Chondrocyte (in vitro differentiated cells): ENCODE results near the gene DLX3. TPM values are rescaled to one million over a fixed set of nuclear protein-coding genes. Genes with fewer than 3 reads are reported as not detected.

Experiments used
- DNase-seq: peaks from one replicate; pipeline ENCODE4 v3.0.0; 2021; ENCODE audit warnings: mixed read lengths, low spot score
- H3K27ac Mint-ChIP-seq: one replicate; pipeline ENCODE4 v1.8.0; 2021; ENCODE audit warnings: mild to moderate bottlenecking, moderate library complexity, mixed read lengths; ENCODE audit not compliant: unreplicated experiment
- H3K27me3 Mint-ChIP-seq: 2 replicates; pipeline ENCODE4 v1.8.0; 2021; ENCODE audit warnings: low read depth, mixed read lengths
- H3K36me3 Mint-ChIP-seq: 2 replicates; pipeline ENCODE4 v1.8.0; 2021; ENCODE audit warnings: low read depth, mixed read lengths
- H3K4me1 Mint-ChIP-seq: 2 replicates; pipeline ENCODE4 v1.8.0; 2021; ENCODE audit warnings: low read depth, mild to moderate bottlenecking, mixed read lengths
- H3K4me3 Mint-ChIP-seq: one replicate; pipeline ENCODE4 v1.8.0; 2021; ENCODE audit warnings: mild to moderate bottlenecking, moderate library complexity, mixed read lengths; ENCODE audit not compliant: unreplicated experiment
- H3K9me3 Mint-ChIP-seq: 2 replicates; pipeline ENCODE4 v1.8.0; 2021; ENCODE audit warnings: low read depth, mixed read lengths
- total RNA-seq: library from RNA; stranded (reverse); gene quantifications from 3 replicates; pipeline ENCODE4 v1.2.1, GENCODE V29; 2021
- TF ChIP-seq, protein P1 (sequence below): fragments of 200-600 bp; sonication (generic); IDR thresholded peaks from 2 replicates; pipeline ENCODE4 v1.5.0; 2021; ENCODE audit warnings: antibody characterized with exemption, mild to moderate bottlenecking, moderate library complexity

The DLX3 gene
- total RNA-seq, 1 donor from 2014 or later, result 0.10 TPM

DNA sequence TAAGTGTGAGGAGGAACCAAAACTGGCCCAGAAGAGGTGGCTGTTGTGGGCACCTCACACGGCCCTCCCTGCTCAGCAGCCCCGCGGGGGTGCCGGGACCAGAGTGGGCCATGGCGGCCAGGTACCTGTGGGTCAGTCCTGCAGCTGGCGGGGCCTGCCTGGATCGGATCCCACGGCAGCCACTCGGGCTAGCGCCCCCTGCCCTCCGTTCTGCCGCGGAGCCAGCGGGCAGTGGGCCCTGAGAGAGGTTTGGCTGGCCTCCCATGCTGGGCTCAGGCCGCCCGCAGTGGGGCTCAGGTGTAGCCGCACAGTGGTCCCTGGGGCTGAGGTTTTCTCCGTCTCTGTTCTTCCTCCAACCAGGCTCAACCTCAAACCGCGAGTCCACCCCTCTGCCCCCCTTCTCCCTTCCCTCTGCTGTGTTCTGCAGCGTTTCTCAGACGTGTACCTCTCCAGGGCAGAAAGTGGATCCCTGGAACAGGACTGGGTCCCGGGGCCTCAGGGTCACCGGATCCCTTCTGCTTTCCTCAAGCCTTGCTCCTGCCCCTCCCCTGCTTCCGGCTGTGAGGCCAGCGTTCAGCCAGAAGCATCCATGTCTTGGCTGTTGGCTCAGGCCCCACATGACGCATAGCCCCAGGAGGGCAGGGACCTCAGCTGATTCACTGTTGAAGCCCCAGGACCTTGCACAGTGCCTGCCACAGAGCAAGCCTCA lies 32.3 kb upstream of the DLX3 start:
- TF ChIP-seq, protein P1, sequence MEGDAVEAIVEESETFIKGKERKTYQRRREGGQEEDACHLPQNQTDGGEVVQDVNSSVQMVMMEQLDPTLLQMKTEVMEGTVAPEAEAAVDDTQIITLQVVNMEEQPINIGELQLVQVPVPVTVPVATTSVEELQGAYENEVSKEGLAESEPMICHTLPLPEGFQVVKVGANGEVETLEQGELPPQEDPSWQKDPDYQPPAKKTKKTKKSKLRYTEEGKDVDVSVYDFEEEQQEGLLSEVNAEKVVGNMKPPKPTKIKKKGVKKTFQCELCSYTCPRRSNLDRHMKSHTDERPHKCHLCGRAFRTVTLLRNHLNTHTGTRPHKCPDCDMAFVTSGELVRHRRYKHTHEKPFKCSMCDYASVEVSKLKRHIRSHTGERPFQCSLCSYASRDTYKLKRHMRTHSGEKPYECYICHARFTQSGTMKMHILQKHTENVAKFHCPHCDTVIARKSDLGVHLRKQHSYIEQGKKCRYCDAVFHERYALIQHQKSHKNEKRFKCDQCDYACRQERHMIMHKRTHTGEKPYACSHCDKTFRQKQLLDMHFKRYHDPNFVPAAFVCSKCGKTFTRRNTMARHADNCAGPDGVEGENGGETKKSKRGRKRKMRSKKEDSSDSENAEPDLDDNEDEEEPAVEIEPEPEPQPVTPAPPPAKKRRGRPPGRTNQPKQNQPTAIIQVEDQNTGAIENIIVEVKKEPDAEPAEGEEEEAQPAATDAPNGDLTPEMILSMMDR, result peak; percentile 74
- Mint-ChIP-seq H3K36me3 (no peaks in the 10 kb centered on the region), H3K27ac (peak overlapping the region; percentile 100), H3K4me1 (peaks cover 52% of the 10 kb centered on the region), H3K27me3 (no peaks in the 10 kb centered on the region), H3K4me3 (peak overlapping the region; percentile 77), H3K9me3 (no peaks in the 10 kb centered on the region)
- DNase-seq, result peak; percentile 95

DNA sequence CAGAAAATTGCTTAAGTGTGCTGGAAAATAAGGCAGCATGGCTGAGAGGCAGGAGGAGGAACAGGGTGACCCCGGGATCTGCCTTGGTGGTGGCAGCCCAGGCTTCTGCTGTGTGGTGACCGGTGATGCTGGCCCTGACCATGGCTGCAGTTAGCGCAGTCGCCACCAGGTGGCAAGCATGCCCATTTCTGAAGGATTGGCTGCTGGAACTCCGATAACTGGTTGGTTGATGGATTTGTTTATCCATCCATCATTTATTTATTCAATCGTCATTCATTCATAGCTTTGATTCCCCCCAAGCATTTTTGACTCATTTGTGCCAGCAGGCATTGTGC lies 31.8 kb upstream of the DLX3 start:
- Mint-ChIP-seq H3K27me3 (no peaks in the 10 kb centered on the region), H3K4me1 (peaks cover 55% of the 10 kb centered on the region), H3K27ac (peak overlapping the region; percentile 100), H3K36me3 (no peaks in the 10 kb centered on the region), H3K4me3 (peak overlapping the region; percentile 7), H3K9me3 (no peaks in the 10 kb centered on the region)
- TF ChIP-seq, protein P1, result peak; percentile 90
- peak; percentile 76 for DNase-seq

DNA sequence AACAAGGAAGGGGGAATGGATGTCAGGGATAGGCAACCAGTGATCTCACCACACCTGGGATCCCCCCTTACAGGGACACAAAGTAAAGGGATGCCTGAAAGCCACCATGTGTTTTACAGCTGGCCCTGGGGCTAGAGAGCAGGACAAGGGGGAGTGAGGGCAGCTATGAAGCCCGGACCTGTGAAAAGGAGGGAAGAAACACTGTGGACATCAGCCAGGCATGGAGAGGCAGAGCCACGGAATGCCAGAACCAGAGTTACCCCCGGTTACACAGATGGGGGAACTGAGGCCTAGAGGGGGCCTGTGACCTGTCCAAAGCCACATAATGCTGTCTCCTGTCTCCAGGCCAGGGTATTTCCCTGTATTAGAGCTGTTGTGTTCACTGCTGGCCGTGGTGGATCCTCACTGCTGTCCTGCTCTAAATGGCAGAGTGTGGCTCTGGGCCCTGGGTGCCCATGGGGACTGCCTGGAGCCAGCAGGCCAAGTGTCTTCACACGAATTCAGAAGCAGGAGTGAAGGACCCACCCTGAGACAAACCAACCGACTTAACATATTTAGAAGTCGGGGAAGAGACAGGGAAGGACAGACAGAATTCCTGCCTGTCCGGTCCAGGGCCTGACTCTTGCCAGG lies 31.1 kb upstream of the DLX3 start:
- no peak overlapping the region for H3K4me3 Mint-ChIP-seq
- peak; percentile 43 for DNase-seq
- TF ChIP-seq, protein P1, result no peak
- no peak overlapping the region for H3K27ac Mint-ChIP-seq
- no peaks in the 10 kb centered on the region for H3K36me3 Mint-ChIP-seq
- H3K9me3 Mint-ChIP-seq, result no peaks in the 10 kb centered on the region
- H3K27me3 Mint-ChIP-seq, result no peaks in the 10 kb centered on the region
- peaks cover 48% of the 10 kb centered on the region for H3K4me1 Mint-ChIP-seq

DNA sequence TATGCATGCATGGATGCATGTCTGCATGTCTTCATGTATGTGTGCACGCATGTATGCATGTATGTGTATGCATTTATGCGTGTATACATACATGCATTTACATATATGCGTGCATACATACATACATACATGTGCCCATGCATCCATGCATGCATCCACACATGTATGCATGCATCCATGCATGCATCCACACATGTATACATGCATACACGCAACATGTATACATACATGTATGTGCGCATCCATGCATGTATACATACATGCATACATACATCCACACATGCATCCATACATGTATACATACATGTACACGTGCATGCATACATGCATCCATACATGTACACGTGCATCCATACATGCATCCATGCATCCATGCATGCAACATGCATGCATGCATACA lies 29.8 kb upstream of the DLX3 start:
- TF ChIP-seq, protein P1, result no peak
- H3K27ac Mint-ChIP-seq, result no peak overlapping the region
- DNase-seq, result no peak
- H3K4me3 Mint-ChIP-seq, result no peak overlapping the region
- no peaks in the 10 kb centered on the region for H3K36me3 Mint-ChIP-seq
- no peaks in the 10 kb centered on the region for H3K27me3 Mint-ChIP-seq
- H3K4me1 Mint-ChIP-seq, result peaks cover 39% of the 10 kb centered on the region
- H3K9me3 Mint-ChIP-seq, result no peaks in the 10 kb centered on the region

DNA sequence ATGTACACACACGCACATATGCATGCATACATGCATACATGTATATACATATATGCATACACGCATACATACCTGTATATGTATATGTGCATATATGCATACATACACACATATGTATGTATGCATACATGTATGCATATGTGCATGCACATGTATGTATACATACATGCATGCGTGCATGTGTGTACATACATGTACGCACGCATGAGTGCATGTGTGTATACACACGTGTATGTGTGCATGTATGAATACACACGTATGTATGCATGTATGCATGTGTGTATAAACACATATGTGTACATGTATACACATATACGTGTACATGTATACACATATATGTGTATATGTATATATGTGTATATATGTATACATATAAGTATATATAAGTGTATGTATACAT lies 28.5 kb upstream of the DLX3 start:
- Mint-ChIP-seq H3K4me3 (no peak overlapping the region), H3K4me1 (peaks cover 39% of the 10 kb centered on the region), H3K9me3 (no peaks in the 10 kb centered on the region), H3K36me3 (no peaks in the 10 kb centered on the region), H3K27ac (no peak overlapping the region), H3K27me3 (no peaks in the 10 kb centered on the region)
- TF ChIP-seq, protein P1, result no peak
- DNase-seq, result no peak
